ENCODE measurements around the gene PTGES3.
"Not testable (repeated sequence)": the region's sequence is repeated elsewhere in the genome, so short reads cannot be mapped to it uniquely, and the experiment has no call there.

Gene PTGES3

DNA sequence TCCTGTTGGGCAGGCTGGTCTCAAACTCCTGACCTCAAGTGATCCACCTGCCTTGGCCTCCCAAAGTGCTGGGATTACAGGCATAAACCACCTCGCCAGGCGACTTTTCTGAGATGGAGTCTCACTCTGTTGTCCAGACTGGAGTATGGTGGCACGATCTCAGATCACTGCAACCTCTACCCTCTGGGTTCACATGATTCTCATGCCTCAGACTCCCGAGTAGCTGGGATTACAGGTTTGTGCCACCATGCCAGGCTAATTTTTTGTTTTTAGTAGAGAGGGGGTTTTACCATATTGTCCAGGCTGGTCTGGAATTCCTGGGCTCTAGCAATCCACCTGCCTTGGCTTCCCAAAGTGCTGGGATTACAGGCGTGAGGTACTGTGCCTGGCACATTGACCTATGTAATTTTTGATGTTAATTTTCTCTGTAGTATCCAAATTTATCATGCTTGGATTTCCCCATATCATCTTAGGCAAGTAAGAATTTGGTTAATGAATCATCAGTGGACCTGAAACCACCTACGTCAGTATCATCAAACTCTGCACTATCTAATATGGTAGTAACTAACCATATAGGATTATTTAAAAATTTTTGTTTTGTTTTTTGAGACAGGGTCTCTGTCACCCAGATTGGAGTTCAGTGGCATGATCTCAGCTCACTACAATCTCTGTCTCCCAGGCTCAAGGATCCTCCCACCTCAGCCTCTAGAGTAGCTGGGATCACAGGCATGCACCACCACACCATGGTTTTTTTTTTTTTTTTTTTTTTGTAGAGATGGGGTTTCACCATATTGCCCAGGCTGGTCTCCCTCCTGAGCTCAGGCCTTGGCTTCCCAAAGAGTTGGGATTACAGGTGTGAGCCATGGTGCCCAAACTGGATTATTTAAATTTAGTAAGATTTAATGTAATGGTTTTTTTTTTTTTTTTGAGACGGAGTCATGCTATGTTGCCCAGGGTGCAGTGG is 30.4 kb downstream of the PTGES3 start:
- no peak for DNase-seq (ENCODE audit: low spot score)
- H3K4me3 ChIP-seq (ENCODE audit: severe bottlenecking): no peak overlapping the region
- no peaks in the 10 kb centered on the region for H3K9me3 ChIP-seq (ENCODE audit: severe bottlenecking)
- no peak overlapping the region for H3K27ac ChIP-seq (ENCODE audit: poor library complexity, severe bottlenecking)
- no peaks in the 10 kb centered on the region; the same call in 1 of the 2 replicates for H3K36me3 ChIP-seq (ENCODE audit: low read depth)
- TF ChIP-seq, protein P1, sequence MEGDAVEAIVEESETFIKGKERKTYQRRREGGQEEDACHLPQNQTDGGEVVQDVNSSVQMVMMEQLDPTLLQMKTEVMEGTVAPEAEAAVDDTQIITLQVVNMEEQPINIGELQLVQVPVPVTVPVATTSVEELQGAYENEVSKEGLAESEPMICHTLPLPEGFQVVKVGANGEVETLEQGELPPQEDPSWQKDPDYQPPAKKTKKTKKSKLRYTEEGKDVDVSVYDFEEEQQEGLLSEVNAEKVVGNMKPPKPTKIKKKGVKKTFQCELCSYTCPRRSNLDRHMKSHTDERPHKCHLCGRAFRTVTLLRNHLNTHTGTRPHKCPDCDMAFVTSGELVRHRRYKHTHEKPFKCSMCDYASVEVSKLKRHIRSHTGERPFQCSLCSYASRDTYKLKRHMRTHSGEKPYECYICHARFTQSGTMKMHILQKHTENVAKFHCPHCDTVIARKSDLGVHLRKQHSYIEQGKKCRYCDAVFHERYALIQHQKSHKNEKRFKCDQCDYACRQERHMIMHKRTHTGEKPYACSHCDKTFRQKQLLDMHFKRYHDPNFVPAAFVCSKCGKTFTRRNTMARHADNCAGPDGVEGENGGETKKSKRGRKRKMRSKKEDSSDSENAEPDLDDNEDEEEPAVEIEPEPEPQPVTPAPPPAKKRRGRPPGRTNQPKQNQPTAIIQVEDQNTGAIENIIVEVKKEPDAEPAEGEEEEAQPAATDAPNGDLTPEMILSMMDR (IDR thresholded peaks at IDR 0.05; ENCODE audit: poor library complexity, severe bottlenecking): no peak
- H3K27me3 ChIP-seq (ENCODE audit: insufficient read depth, poor library complexity, severe bottlenecking): no peaks in the 10 kb centered on the region
- no peaks in the 10 kb centered on the region for H3K4me1 ChIP-seq (ENCODE audit: insufficient read depth, poor library complexity, severe bottlenecking)
- peak; percentile 32; the same call in 2 of the 3 replicates for ATAC-seq (ENCODE audit: low read depth)

DNA sequence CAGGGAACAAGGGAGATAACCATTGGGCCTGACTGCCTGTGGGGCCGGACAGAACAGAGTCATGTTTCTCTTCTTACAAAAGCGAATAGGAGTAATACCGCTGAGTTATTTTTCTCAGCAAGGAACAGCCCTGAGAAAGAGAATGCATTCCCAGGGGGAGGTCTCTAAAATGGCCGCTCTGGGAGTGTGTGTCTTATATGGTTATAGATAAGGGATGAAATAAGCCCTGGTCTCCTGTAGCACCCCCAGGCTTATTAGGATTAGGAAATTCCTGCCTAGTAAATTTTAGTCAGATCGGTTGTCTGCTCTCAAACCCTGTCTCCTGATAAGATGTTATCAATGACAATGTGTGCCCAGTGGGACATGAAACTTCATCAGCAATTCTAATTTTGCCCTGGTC is 34.3 kb downstream of the PTGES3 start:
- not testable (repeated sequence) for ATAC-seq (ENCODE audit: low read depth); DNase-seq (ENCODE audit: low spot score); H3K9me3 ChIP-seq (ENCODE audit: severe bottlenecking); H3K4me1 ChIP-seq (ENCODE audit: insufficient read depth, poor library complexity, severe bottlenecking); H3K27me3 ChIP-seq (ENCODE audit: insufficient read depth, poor library complexity, severe bottlenecking); H3K36me3 ChIP-seq (ENCODE audit: low read depth); H3K27ac ChIP-seq (ENCODE audit: poor library complexity, severe bottlenecking); H3K4me3 ChIP-seq (ENCODE audit: severe bottlenecking)

DNA sequence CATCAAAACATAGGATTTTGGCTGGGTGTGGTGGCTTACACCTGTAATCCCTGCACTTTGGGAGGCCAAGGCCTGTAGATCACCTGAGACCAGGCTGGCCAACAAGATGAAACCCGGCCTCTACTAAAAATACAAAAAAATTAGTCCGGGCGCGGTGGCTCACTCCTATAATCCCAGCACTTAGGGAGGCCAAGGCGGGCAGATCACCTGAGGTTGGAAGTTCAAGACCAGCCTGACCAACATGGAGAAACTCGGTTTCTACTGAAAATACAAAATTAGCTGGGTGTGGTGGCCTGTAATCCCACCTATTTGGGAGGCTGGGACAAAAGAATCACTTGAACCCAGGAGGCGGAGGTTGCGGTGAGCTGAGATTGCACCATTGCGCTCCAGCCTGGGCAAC is 40.1 kb downstream of the PTGES3 start:
- not testable (repeated sequence) for H3K9me3 ChIP-seq (ENCODE audit: severe bottlenecking); H3K4me3 ChIP-seq (ENCODE audit: severe bottlenecking); ATAC-seq (ENCODE audit: low read depth); H3K27me3 ChIP-seq (ENCODE audit: insufficient read depth, poor library complexity, severe bottlenecking); H3K27ac ChIP-seq (ENCODE audit: poor library complexity, severe bottlenecking); H3K4me1 ChIP-seq (ENCODE audit: insufficient read depth, poor library complexity, severe bottlenecking); DNase-seq (ENCODE audit: low spot score)
- peaks cover 21% of the 10 kb centered on the region for H3K36me3 ChIP-seq (ENCODE audit: low read depth)

DNA sequence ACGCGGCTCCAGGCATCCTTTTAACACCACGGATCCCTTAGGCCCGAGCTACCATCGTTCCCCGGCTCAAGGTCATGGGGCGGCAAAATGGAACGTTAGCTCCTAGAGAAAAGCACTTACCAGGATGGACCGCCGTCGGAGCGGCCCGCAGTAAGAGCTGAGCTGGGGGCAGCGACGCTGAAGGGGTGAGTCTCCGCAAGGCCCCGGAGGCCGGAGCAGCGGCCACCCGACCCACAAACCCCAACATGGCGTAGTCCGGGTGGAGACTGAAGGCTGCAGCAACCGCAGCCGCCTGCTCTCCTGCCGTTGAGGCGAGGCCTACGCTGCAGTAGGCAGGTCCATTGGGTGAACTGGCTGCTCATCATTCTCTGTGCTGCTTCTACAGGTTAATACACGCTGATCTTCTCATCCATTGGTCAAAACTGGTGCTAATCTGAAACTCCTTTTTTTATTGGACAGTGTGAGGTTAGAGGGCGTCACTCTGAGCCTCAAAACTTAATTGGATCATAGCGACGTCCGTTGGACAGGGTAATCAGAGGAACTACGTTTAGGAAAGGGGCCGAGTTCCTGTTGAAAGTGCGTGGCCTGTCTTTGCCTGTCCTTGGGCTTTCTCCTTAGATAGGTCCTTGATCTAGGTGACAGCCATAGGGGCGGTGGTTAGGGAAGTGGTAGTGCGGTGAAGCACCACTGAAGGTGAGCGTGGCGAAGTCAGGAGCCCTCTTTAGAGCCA is 42.2 kb downstream of the PTGES3 start, which contains the start of gene ATP5F1B:
Gene ATP5F1B (minus strand): TSS at position 268 of the 730 bp plus-strand sequence. CDS start 21 bp downstream, at position 247.
- Histone ChIP-seq H3K4me1 (ENCODE audit: insufficient read depth, poor library complexity, severe bottlenecking) (peaks cover 8% of the 10 kb centered on the region), H3K27ac (ENCODE audit: poor library complexity, severe bottlenecking) (peak within 1 kb of the TSS; percentile 65), H3K27me3 (ENCODE audit: insufficient read depth, poor library complexity, severe bottlenecking) (no peaks in the 10 kb centered on the region), H3K4me3 (ENCODE audit: severe bottlenecking) (peak within 1 kb of the TSS; percentile 71), H3K36me3 (ENCODE audit: low read depth) (peaks cover 41% of the 10 kb centered on the region), H3K9me3 (ENCODE audit: severe bottlenecking) (no peaks in the 10 kb centered on the region)
- DNase-seq (ENCODE audit: low spot score) (peak; percentile 97), ATAC-seq (ENCODE audit: low read depth) (peak; percentile 99)
- TF ChIP-seq, protein P1 (IDR thresholded peaks at IDR 0.05; ENCODE audit: poor library complexity, severe bottlenecking): no peak

DNA sequence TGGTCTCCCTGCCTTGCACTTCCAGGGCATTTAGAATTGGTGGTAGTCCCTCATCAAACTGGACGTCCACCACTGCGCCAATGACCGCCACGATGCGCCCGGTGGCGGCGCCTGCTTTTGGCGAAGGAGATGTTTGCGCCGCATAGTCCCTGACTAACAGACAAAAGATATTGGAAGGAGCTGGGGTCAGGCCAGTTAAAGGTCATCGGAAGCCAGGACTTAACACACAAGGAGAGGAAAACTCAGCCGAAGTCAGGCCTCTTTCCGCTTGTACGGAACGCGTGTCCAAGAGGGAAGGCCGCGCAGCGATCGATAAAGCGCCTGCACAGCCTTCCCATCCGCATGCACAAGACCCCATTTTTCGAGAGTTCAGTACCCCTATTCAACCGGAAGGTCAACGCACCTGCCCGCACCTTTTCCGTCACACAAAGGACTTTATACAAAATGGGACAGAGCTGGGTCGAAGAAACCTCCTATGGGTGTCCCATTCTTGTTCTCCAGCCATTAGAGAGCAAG is 42.8 kb downstream of the PTGES3 start:
- peaks cover 48% of the 10 kb centered on the region for H3K36me3 ChIP-seq (ENCODE audit: low read depth)
- ATAC-seq (ENCODE audit: low read depth): no peak
- H3K27me3 ChIP-seq (ENCODE audit: insufficient read depth, poor library complexity, severe bottlenecking): no peaks in the 10 kb centered on the region
- DNase-seq (ENCODE audit: low spot score): no peak
- H3K27ac ChIP-seq (ENCODE audit: poor library complexity, severe bottlenecking): peak overlapping the region; percentile 65
- peak overlapping the region; percentile 71 for H3K4me3 ChIP-seq (ENCODE audit: severe bottlenecking)
- TF ChIP-seq, protein P1 (IDR thresholded peaks at IDR 0.05; ENCODE audit: poor library complexity, severe bottlenecking): no peak
- no peaks in the 10 kb centered on the region for H3K9me3 ChIP-seq (ENCODE audit: severe bottlenecking)
- peaks cover 8% of the 10 kb centered on the region for H3K4me1 ChIP-seq (ENCODE audit: insufficient read depth, poor library complexity, severe bottlenecking)
